Vagina (tissue), 2 donors: Measurements from ENCODE around the gene FGFR2. TPM values are rescaled to one million over a fixed set of nuclear protein-coding genes. Genes with fewer than 3 reads are reported as not detected.

Source experiments
- DNase-seq, 2 donors: peaks; one replicate each; pipeline ENCODE4 v3.0.0-alpha.2; 2017; ENCODE audit errors: extremely low spot score in 2 of 2
- H3K27ac ChIP-seq: fragments of 200-600 bp; sonication (generic); one replicate; pipeline ENCODE4 v1.5.1; 2019
- H3K27me3 ChIP-seq: fragments of 200-600 bp; sonication (generic); one replicate; pipeline ENCODE4 v1.5.1; 2019
- H3K36me3 ChIP-seq, 2 donors: fragments of 200-600 bp; sonication (generic); one replicate each; pipeline ENCODE4 v1.5.1; 2017 to 2019
- H3K4me1 ChIP-seq: fragments of 200-600 bp; sonication (generic); one replicate; pipeline ENCODE4 v1.5.1; 2019
- H3K4me3 ChIP-seq, 2 donors: fragments of 200-600 bp; sonication (generic); 1 replicate in 1 of 2; 2 replicates in 1 of 2; pipeline ENCODE4 v1.5.1; 2016 to 2019
- H3K9me3 ChIP-seq: fragments of 200-600 bp; sonication (generic); one replicate; pipeline ENCODE4 v1.5.1; 2019
- CTCF ChIP-seq, 3 experiments: fragments of 450-650 bp in 2 of 3; fragments of 200-600 bp in 1 of 3; sonication (generic) in 1 of 3; IDR thresholded peaks; one replicate each; pipeline ENCODE4 v1.5.1; 2017 to 2019; ENCODE audit warnings: antibody characterized with exemption in 3 of 3, mild to moderate bottlenecking in 2 of 3, moderate library complexity in 2 of 3
- POLR2A ChIP-seq, 2 donors: fragments of 450-650 bp; IDR thresholded peaks; one replicate each; pipeline ENCODE4 v1.6.1; 2017; ENCODE audit warnings: antibody characterized with exemption in 2 of 2, mild to moderate bottlenecking in 2 of 2, moderate library complexity in 2 of 2
- POLR2AphosphoS5 ChIP-seq, 2 donors: sonication (generic); formaldehyde crosslinking; IDR thresholded peaks; one replicate each; pipeline ENCODE4 v1.9.0; 2017; ENCODE audit warnings: antibody characterized with exemption in 2 of 2, mild to moderate bottlenecking in 2 of 2, low read depth in 1 of 2; ENCODE audit not compliant: insufficient read depth in 1 of 2
- intact Hi-C: fragments of 100-400 bp; cut with DNase I; formaldehyde crosslinking; loops from one replicate; pipeline ENCODE4 v1.15.1; 2023
- total RNA-seq: library from RNA; depleted of rRNA; stranded (reverse); fragments of >200 nt; gene quantifications from one replicate; pipeline ENCODE4 v1.2.3, GENCODE V29; 2016

The FGFR2 gene
- total RNA-seq, 1 donor from 2014 or later = 54.0 TPM

- no peak for DNase-seq
These were observed 137.5 kb downstream of the FGFR2 start for GRCh38 chr10:121460733-121461132.

GRCh38 chr10:121459622-121460453, 138.4 kb downstream of the FGFR2 start:
- peak overlapping the region; percentile 36 for H3K27ac ChIP-seq
- no peaks in the 10 kb centered on the region for H3K9me3 ChIP-seq
- intact Hi-C loops = no loop called here
- H3K4me3 ChIP-seq = no peak overlapping the region
- no peak for TF ChIP-seq POLR2AphosphoS5 (IDR thresholded peaks at IDR 0.05; ENCODE audit: insufficient read depth in 1 of 2, low read depth in 1 of 2)
- no peak for TF ChIP-seq POLR2A (IDR thresholded peaks at IDR 0.05)
- TF ChIP-seq CTCF (IDR thresholded peaks at IDR 0.05) = no peak
- peaks cover 16% of the 10 kb centered on the region for H3K4me1 ChIP-seq
- DNase-seq = no peak
- no peaks in the 10 kb centered on the region for H3K27me3 ChIP-seq
- no peaks in the 10 kb centered on the region for H3K36me3 ChIP-seq

More at GRCh38 chr10:121460733-121461132, 137.5 kb downstream of the FGFR2 start:
- Histone ChIP-seq H3K4me3 (no peak overlapping the region), H3K4me1 (peaks cover 16% of the 10 kb centered on the region), H3K27me3 (no peaks in the 10 kb centered on the region), H3K27ac (peak overlapping the region; percentile 36), H3K36me3 (no peaks in the 10 kb centered on the region), H3K9me3 (no peaks in the 10 kb centered on the region)
- intact Hi-C loops = no loop called here
- TF ChIP-seq POLR2A (IDR thresholded peaks at IDR 0.05) = no peak
- TF ChIP-seq POLR2AphosphoS5 (IDR thresholded peaks at IDR 0.05; ENCODE audit: insufficient read depth in 1 of 2, low read depth in 1 of 2) = no peak
- TF ChIP-seq CTCF (IDR thresholded peaks at IDR 0.05) = no peak

- H3K4me3 ChIP-seq = no peak overlapping the region
- DNase-seq = no peak
- H3K27ac ChIP-seq = peak overlapping the region; percentile 50
- TF ChIP-seq CTCF (IDR thresholded peaks at IDR 0.05) = no peak
- TF ChIP-seq POLR2A (IDR thresholded peaks at IDR 0.05) = no peak
- TF ChIP-seq POLR2AphosphoS5 (IDR thresholded peaks at IDR 0.05; ENCODE audit: insufficient read depth in 1 of 2, low read depth in 1 of 2) = no peak
- intact Hi-C loops = no loop called here
- H3K36me3 ChIP-seq = no peaks in the 10 kb centered on the region
- H3K9me3 ChIP-seq = no peaks in the 10 kb centered on the region
- peaks cover 16% of the 10 kb centered on the region for H3K4me1 ChIP-seq
- no peaks in the 10 kb centered on the region for H3K27me3 ChIP-seq
These were observed 139.0 kb downstream of the FGFR2 start for GRCh38 chr10:121459279-121459621.

GRCh38 chr10:121457729-121458128, 140.5 kb downstream of the FGFR2 start:
- Histone ChIP-seq H3K27me3 (no peaks in the 10 kb centered on the region), H3K9me3 (no peaks in the 10 kb centered on the region), H3K4me1 (peaks cover 16% of the 10 kb centered on the region), H3K36me3 (no peaks in the 10 kb centered on the region), H3K4me3 (no peak overlapping the region), H3K27ac (no peak overlapping the region)
- intact Hi-C loops = no loop called here
- TF ChIP-seq POLR2AphosphoS5 (IDR thresholded peaks at IDR 0.05; ENCODE audit: insufficient read depth in 1 of 2, low read depth in 1 of 2) (no peak), POLR2A (IDR thresholded peaks at IDR 0.05) (no peak), CTCF (IDR thresholded peaks at IDR 0.05) (no peak)
- DNase-seq = no peak

GRCh38 chr10:121455377-121455776, 142.9 kb downstream of the FGFR2 start:
- intact Hi-C loops = no loop called here

More at GRCh38 chr10:121455377-121455776, 142.9 kb downstream of the FGFR2 start:
- Histone ChIP-seq H3K4me3 (no peak overlapping the region), H3K27me3 (no peaks in the 10 kb centered on the region), H3K9me3 (no peaks in the 10 kb centered on the region), H3K36me3 (no peaks in the 10 kb centered on the region), H3K4me1 (peaks cover 16% of the 10 kb centered on the region), H3K27ac (no peak overlapping the region)
- no peak for DNase-seq
- TF ChIP-seq POLR2A (IDR thresholded peaks at IDR 0.05) (no peak), POLR2AphosphoS5 (IDR thresholded peaks at IDR 0.05; ENCODE audit: insufficient read depth in 1 of 2, low read depth in 1 of 2) (no peak), CTCF (IDR thresholded peaks at IDR 0.05) (no peak)
